A549 (cell line): ENCODE results near the gene ENO1.

Experiments
- CEBPB ChIP-seq, 2 experiments: fragments of >200 bp in 1 of 2; sonication (Bioruptor Twin) in 1 of 2; formaldehyde crosslinking in 1 of 2; IDR thresholded peaks; 2 replicates each; pipeline ENCODE4 v1.6.1; 2012 to 2016
- CTCF ChIP-seq: fragments of >200 bp; sonication (Bioruptor Twin); formaldehyde crosslinking; IDR thresholded peaks from 3 replicates; pipeline ENCODE4 v1.5.1; 2016
- ELK1 ChIP-seq: fragments of 150-350 bp; IDR thresholded peaks from 2 replicates; pipeline ENCODE4 v1.6.1; 2014; ENCODE audit warnings: low read depth, mild to moderate bottlenecking, low read length
- HMGXB4 ChIP-seq: fragments of 250-450 bp; sonication (Bioruptor Pico); IDR thresholded peaks from 2 replicates; pipeline ENCODE4 v1.5.0; 2021; ENCODE audit warnings: mild to moderate bottlenecking, moderate library complexity, borderline replicate concordance
- JUNB ChIP-seq: fragments of >200 bp; sonication (Bioruptor Twin); formaldehyde crosslinking; IDR thresholded peaks from 2 replicates; pipeline ENCODE4 v1.6.1; 2016
- MAX ChIP-seq: IDR thresholded peaks from 2 replicates; pipeline ENCODE4 v1.6.1; 2012
- NFE2L2 ChIP-seq: fragments of 150-350 bp; conservative IDR thresholded peaks from 2 replicates; pipeline ENCODE4 v1.6.1; 2014; ENCODE audit warnings: low read length
- POLR2A ChIP-seq: IDR thresholded peaks from 2 replicates; pipeline ENCODE4 v1.6.1; 2012; ENCODE audit warnings: mild to moderate bottlenecking, low read length
- TP53 ChIP-seq: fragments of 250-450 bp; sonication (Bioruptor Pico); IDR thresholded peaks from 2 replicates; pipeline ENCODE4 v1.5.0; 2021; ENCODE audit warnings: mild to moderate bottlenecking, moderate library complexity
- TF ChIP-seq, protein P1 (sequence below): fragments of 200-600 bp; sonication (generic); IDR thresholded peaks from 2 replicates; pipeline ENCODE4 v1.6.1; 2016; ENCODE audit warnings: antibody characterized with exemption, mild to moderate bottlenecking, moderate library complexity

DNA sequence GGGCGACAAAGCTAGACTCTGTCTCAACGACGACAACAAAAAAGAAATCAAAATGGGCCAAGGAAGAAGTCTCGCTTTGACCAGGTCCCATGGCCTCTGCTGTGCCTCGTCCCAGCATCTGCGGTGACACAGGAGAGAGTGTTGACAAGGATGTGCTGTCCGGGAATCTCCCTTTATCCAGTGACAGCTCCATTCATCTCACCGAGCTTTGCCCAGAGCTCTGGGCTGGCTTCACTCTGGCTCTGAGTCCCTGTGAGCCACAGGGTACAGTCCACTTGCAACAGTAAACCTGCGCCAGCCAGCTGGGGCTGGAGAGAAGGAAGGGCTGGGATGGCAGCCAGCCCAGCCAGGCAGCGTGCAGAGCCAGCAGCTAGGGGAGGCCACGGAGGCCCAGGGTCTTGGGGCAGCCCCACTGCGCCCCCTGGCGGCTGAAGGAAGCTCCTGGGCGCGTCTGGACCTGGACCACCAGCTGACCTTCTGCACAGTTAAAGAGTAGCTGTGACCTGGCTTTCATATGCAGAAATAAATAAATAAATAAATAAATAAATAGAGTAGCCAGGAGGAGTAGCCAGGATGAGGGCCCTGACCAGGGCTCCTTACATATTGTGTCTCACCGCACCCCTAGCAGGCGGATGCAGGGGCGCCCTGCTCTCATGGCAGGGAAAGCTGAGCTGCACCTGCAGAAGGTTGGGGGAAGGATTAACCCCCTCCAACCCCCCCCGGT, 29.7 kb downstream of the ENO1 start:
- TF ChIP-seq POLR2A (no peak), NFE2L2 (no peak), HMGXB4 (CRISPR knock-in tag) (no peak), CTCF (peak; percentile 83), TP53 (no peak), CEBPB (IDR thresholded peaks at IDR 0.05) (no peak), ELK1 (no peak), JUNB (no peak), MAX (no peak)
- TF ChIP-seq, protein P1, sequence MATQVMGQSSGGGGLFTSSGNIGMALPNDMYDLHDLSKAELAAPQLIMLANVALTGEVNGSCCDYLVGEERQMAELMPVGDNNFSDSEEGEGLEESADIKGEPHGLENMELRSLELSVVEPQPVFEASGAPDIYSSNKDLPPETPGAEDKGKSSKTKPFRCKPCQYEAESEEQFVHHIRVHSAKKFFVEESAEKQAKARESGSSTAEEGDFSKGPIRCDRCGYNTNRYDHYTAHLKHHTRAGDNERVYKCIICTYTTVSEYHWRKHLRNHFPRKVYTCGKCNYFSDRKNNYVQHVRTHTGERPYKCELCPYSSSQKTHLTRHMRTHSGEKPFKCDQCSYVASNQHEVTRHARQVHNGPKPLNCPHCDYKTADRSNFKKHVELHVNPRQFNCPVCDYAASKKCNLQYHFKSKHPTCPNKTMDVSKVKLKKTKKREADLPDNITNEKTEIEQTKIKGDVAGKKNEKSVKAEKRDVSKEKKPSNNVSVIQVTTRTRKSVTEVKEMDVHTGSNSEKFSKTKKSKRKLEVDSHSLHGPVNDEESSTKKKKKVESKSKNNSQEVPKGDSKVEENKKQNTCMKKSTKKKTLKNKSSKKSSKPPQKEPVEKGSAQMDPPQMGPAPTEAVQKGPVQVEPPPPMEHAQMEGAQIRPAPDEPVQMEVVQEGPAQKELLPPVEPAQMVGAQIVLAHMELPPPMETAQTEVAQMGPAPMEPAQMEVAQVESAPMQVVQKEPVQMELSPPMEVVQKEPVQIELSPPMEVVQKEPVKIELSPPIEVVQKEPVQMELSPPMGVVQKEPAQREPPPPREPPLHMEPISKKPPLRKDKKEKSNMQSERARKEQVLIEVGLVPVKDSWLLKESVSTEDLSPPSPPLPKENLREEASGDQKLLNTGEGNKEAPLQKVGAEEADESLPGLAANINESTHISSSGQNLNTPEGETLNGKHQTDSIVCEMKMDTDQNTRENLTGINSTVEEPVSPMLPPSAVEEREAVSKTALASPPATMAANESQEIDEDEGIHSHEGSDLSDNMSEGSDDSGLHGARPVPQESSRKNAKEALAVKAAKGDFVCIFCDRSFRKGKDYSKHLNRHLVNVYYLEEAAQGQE, result no peak
